PC-9 (cell line): ENCODE data around the gene TMSB4X. TPM values are rescaled to one million over a fixed set of nuclear protein-coding genes. Genes with fewer than 3 reads are reported as not detected.
"Not testable (repeated sequence)": the region's sequence is repeated elsewhere in the genome, so short reads cannot be mapped to it uniquely, and the experiment has no call there.

ENCODE experiments used
- BruUV-seq: library from RNA; stranded (reverse); fragments of 400-500 nt; replicated peaks from 2 replicates; lab custom pipeline; 2021; lab: Mats Ljungman, UMichigan
- CTCF ChIA-PET: fragments of 300-600 bp; sonication (Branson Sonifier 250); formaldehyde crosslinking; loops from one replicate; lab custom pipeline; 2022; ENCODE audit warnings: antibody characterized with exemption; lab: Charles Lee
- POLR2A ChIA-PET: fragments of 300-600 bp; sonication (Branson Sonifier 250); formaldehyde crosslinking; loops from one replicate; lab custom pipeline; 2022; ENCODE audit warnings: antibody characterized with exemption; ENCODE audit not compliant: unreplicated experiment; lab: Charles Lee
- DNase-seq, 2 experiments: peaks; one replicate each; pipeline versions ENCODE4 v3.0.0 to v3.0.0-alpha.2; 2015 to 2022; ENCODE audit warnings: mixed read lengths in 1 of 2
- H2AFZ ChIP-seq: fragments of 200-600 bp; sonication (generic); 2 replicates; pipeline ENCODE4 v1.8.1; 2017; ENCODE audit warnings: antibody characterized with exemption
- H3F3A ChIP-seq: fragments of 200-600 bp; sonication (generic); 2 replicates; pipeline ENCODE4 v1.8.1; 2017; ENCODE audit warnings: antibody characterized with exemption, mild to moderate bottlenecking, low read depth; ENCODE audit not compliant: insufficient read depth
- H3K27ac ChIP-seq: fragments of 200-600 bp; sonication (generic); 2 replicates; pipeline ENCODE4 v1.6.1; 2016; ENCODE audit warnings: mixed run types
- H3K27me3 ChIP-seq: fragments of 200-600 bp; sonication (generic); 2 replicates; pipeline ENCODE4 v1.6.1; 2016; ENCODE audit warnings: low read depth, mixed run types; ENCODE audit not compliant: insufficient read depth
- H3K36me3 ChIP-seq: fragments of 200-600 bp; sonication (generic); 2 replicates; pipeline ENCODE4 v1.6.1; 2016; ENCODE audit warnings: low read depth, mixed run types
- H3K4me1 ChIP-seq: fragments of 200-600 bp; sonication (generic); replicated peaks from 2 replicates; pipeline ENCODE4 v1.6.1; 2016; ENCODE audit warnings: mixed run types; ENCODE audit not compliant: insufficient read depth
- H3K4me2 ChIP-seq: fragments of 200-600 bp; sonication (generic); 2 replicates; pipeline ENCODE4 v1.6.1; 2017; ENCODE audit warnings: mixed run types
- H3K4me3 ChIP-seq: fragments of 200-600 bp; sonication (generic); 2 replicates; pipeline ENCODE4 v1.6.1; 2016; ENCODE audit warnings: mixed run types
- H3K79me2 ChIP-seq: fragments of 200-600 bp; sonication (generic); 2 replicates; pipeline ENCODE4 v1.6.1; 2017; ENCODE audit warnings: low read depth, mixed run types
- H3K9me2 ChIP-seq: fragments of 200-600 bp; sonication (generic); 2 replicates; pipeline ENCODE4 v1.8.1; 2017; ENCODE audit warnings: mild to moderate bottlenecking; ENCODE audit not compliant: insufficient read depth
- H3K9me3 ChIP-seq: fragments of 200-600 bp; sonication (generic); 2 replicates; pipeline ENCODE4 v1.8.1; 2016; ENCODE audit warnings: low read depth; ENCODE audit not compliant: insufficient read depth
- H4K20me1 ChIP-seq: fragments of 200-600 bp; sonication (generic); 2 replicates; pipeline ENCODE4 v1.8.1; 2017; ENCODE audit not compliant: insufficient read depth
- CTCF ChIP-seq: fragments of 200-600 bp; sonication (generic); conservative IDR thresholded peaks from 2 replicates; pipeline ENCODE4 v1.6.1; 2017; ENCODE audit warnings: mixed run types, antibody characterized with exemption, mild to moderate bottlenecking, moderate library complexity
- EZH2 ChIP-seq: fragments of 200-600 bp; sonication (generic); IDR thresholded peaks from 2 replicates; pipeline ENCODE4 v1.8.0; 2017; ENCODE audit warnings: antibody characterized with exemption, low read depth
- intact Hi-C: fragments of 100-400 bp; cut with micrococcal nuclease; formaldehyde crosslinking; loops from one replicate; pipeline ENCODE4 v1.10.0; 2022; ENCODE audit not compliant: unreplicated experiment
- total RNA-seq: library from RNA; stranded (reverse); gene quantifications from 2 replicates; pipeline ENCODE4 v1.2.3, GENCODE V29; 2021

Gene TMSB4X
- total RNA-seq, 1 experiment from 2014 or later: 2,589 TPM

GRCh38 chrX:12962041-12962504, 12.8 kb upstream of the TMSB4X start:
- Histone ChIP-seq H3K4me2 (no peak overlapping the region), H3K9me2 (no peaks in the 10 kb centered on the region), H3F3A (peaks cover 8% of the 10 kb centered on the region; the same call in 1 of the 2 replicates), H3K27ac (no peak overlapping the region), H3K4me3 (no peak overlapping the region), H3K79me2 (no peaks in the 10 kb centered on the region), H3K36me3 (no peaks in the 10 kb centered on the region), H3K9me3 (no peaks in the 10 kb centered on the region), H3K4me1 (peaks cover 9% of the 10 kb centered on the region), H4K20me1 (no peaks in the 10 kb centered on the region), H2AFZ (no peak overlapping the region), H3K27me3 (no peaks in the 10 kb centered on the region)
- CTCF ChIA-PET: no interaction called here
- intact Hi-C loops: no loop called here
- BruUV-seq: no TSS peak
- TF ChIP-seq EZH2: no peak
- no peak for TF ChIP-seq CTCF
- no peak for DNase-seq
- POLR2A ChIA-PET: no interaction called here

- BruUV-seq, DNase-seq, intact Hi-C loops, H3K36me3 ChIP-seq, H3K9me2 ChIP-seq, H3K4me1 ChIP-seq, H4K20me1 ChIP-seq, H3K27me3 ChIP-seq, H3K27ac ChIP-seq, CTCF ChIA-PET, H3K4me2 ChIP-seq, H3K4me3 ChIP-seq, H3K79me2 ChIP-seq, H2AFZ ChIP-seq, H3F3A ChIP-seq, H3K9me3 ChIP-seq: not testable (repeated sequence)
- POLR2A ChIA-PET: interaction anchor here (0.7 kb wide), 1 partner anchor 258 kb away, joined by 3 read pairs; no protein-coding TSS in a partner anchor
These were observed 11.6 kb upstream of the TMSB4X start for GRCh38 chrX:12963210-12963850.

- no peaks in the 10 kb centered on the region for H3K79me2 ChIP-seq
- H3F3A ChIP-seq: no peaks in the 10 kb centered on the region
- no peak overlapping the region for H3K4me2 ChIP-seq
- H3K9me3 ChIP-seq: no peaks in the 10 kb centered on the region
- no peak overlapping the region for H2AFZ ChIP-seq
- BruUV-seq: no TSS peak
- H3K9me2 ChIP-seq: no peaks in the 10 kb centered on the region
- POLR2A ChIA-PET: no interaction called here
- CTCF ChIA-PET: no interaction called here
- no peaks in the 10 kb centered on the region for H3K4me1 ChIP-seq
- intact Hi-C loops: no loop called here
- TF ChIP-seq CTCF: no peak
- TF ChIP-seq EZH2: no peak
- H3K27ac ChIP-seq: no peak overlapping the region
- no peaks in the 10 kb centered on the region for H4K20me1 ChIP-seq
- no peaks in the 10 kb centered on the region for H3K27me3 ChIP-seq
- no peak overlapping the region for H3K4me3 ChIP-seq
- no peak for DNase-seq
- H3K36me3 ChIP-seq: no peaks in the 10 kb centered on the region
These were observed 9.6 kb upstream of the TMSB4X start for GRCh38 chrX:12965131-12965940.
